GM12878 (cell line): ENCODE measurements around the gene SLC22A23.

Source experiments
- CTCF ChIP-seq, 3 experiments: IDR thresholded peaks in 2 of 3; conservative IDR thresholded peaks in 1 of 3; 2 replicates each; pipeline ENCODE4 v1.5.1; 2011; ENCODE audit warnings: low read depth in 3 of 3, low read length in 3 of 3, mild to moderate bottlenecking in 3 of 3, control low read depth in 2 of 3, moderate library complexity in 2 of 3, inconsistent platforms in 1 of 3, mixed read lengths in 1 of 3; ENCODE audit not compliant: control insufficient read depth in 2 of 3, insufficient read depth in 1 of 3; ENCODE audit errors: extremely low read depth in 1 of 3
- EP300 ChIP-seq, 2 experiments: fragments of 150-350 bp in 1 of 2; IDR thresholded peaks; 2 replicates each; pipeline ENCODE4 v1.6.1; 2011 to 2012; ENCODE audit warnings: low read depth in 2 of 2, low read length in 2 of 2, borderline replicate concordance in 1 of 2, improper control_type of control experiment in 1 of 2, inconsistent platforms in 1 of 2; ENCODE audit not compliant: control insufficient read depth in 1 of 2
- EZH2 ChIP-seq: IDR thresholded peaks from 2 replicates; pipeline ENCODE4 v1.6.1; 2012; ENCODE audit warnings: low read depth, mild to moderate bottlenecking, control low read depth, inconsistent platforms, low read length, borderline replicate concordance; ENCODE audit not compliant: control insufficient read depth
- POLR2AphosphoS5 ChIP-seq: IDR thresholded peaks from 2 replicates; pipeline ENCODE4 v1.6.1; 2011; ENCODE audit warnings: mild to moderate bottlenecking, low read length, inconsistent platforms
- SMAD1 ChIP-seq: fragments of 450-650 bp; IDR thresholded peaks from 2 replicates; pipeline ENCODE4 v1.6.1; 2018; ENCODE audit warnings: mild to moderate bottlenecking, low read depth; ENCODE audit not compliant: partially characterized antibody

GRCh38 chr6:3431994-3432393, 24.9 kb downstream of the SLC22A23 start:
- no peak for TF ChIP-seq EP300 (IDR thresholded peaks at IDR 0.05; ENCODE audit: borderline replicate concordance in 1 of 2, control insufficient read depth in 1 of 2, low read depth in 2 of 2, low read length in 2 of 2)
- no peak for TF ChIP-seq EZH2
- TF ChIP-seq CTCF (IDR thresholded peaks at IDR 0.05 in 2 of 3, conservative IDR thresholded peaks at IDR 0.05 in 1 of 3; ENCODE audit: control insufficient read depth in 2 of 3, extremely low read depth in 1 of 3, insufficient read depth in 1 of 3, low read depth in 3 of 3, low read length in 3 of 3), result no peak
- no peak for TF ChIP-seq SMAD1
- TF ChIP-seq POLR2AphosphoS5, result no peak
